ENCODE measurements around the gene EXOSC5. TPM values are rescaled to one million over a fixed set of nuclear protein-coding genes. Genes with fewer than 3 reads are reported as not detected.
A peak's percentile ranks its signal among the peaks of the same experiment; 100 is the strongest.

Gene EXOSC5
- total RNA-seq, 1 donor: 14.5 TPM

GRCh38 chr19:41442473-41443355 is 45.6 kb upstream of the EXOSC5 start, which contains the start of gene ERICH4:
TSS of gene ERICH4 (plus strand) at chr19:41443156. CDS start at chr19:41443170, 14 bp downstream.
- H3K4me1 ChIP-seq (ENCODE audit: insufficient read depth, low read length): peaks cover 5% of the 10 kb centered on the region
- peaks cover 3% of the 10 kb centered on the region for H3K36me3 ChIP-seq (ENCODE audit: insufficient read depth, low read length)
- H3K79me2 ChIP-seq (ENCODE audit: insufficient read depth, low read length): peaks cover 3% of the 10 kb centered on the region
- H3K4me2 ChIP-seq (ENCODE audit: insufficient read depth, low read length): no peak within 1 kb of the TSS
- H2AFZ ChIP-seq (ENCODE audit: low read length): no peak within 1 kb of the TSS
- no peaks in the 10 kb centered on the region for H3K9me3 ChIP-seq (ENCODE audit: low read depth, low read length)
- no peaks in the 10 kb centered on the region for H4K20me1 ChIP-seq (ENCODE audit: insufficient read depth, low read length)
- no peak within 1 kb of the TSS for H3K4me3 ChIP-seq (ENCODE audit: insufficient read depth, low read length)
- H3K27me3 ChIP-seq (ENCODE audit: insufficient read depth, low read length): peaks cover 4% of the 10 kb centered on the region
- DNase-seq (ENCODE audit: insufficient read length, low spot score, missing footprints): peak; percentile 26
- H3K27ac ChIP-seq (ENCODE audit: low read depth, low read length): no peak within 1 kb of the TSS
- no peak for TF ChIP-seq CTCF (IDR thresholded peaks at IDR 0.05; ENCODE audit: extremely low read depth, low read depth, low read length)

GRCh38 chr19:41441321-41441945 is 44.3 kb upstream of the EXOSC5 start:
- H2AFZ ChIP-seq (ENCODE audit: low read length): no peak overlapping the region
- H3K4me3 ChIP-seq (ENCODE audit: insufficient read depth, low read length): no peak overlapping the region
- peaks cover 5% of the 10 kb centered on the region for H3K4me1 ChIP-seq (ENCODE audit: insufficient read depth, low read length)
- peaks cover 3% of the 10 kb centered on the region for H3K27me3 ChIP-seq (ENCODE audit: insufficient read depth, low read length)
- H3K4me2 ChIP-seq (ENCODE audit: insufficient read depth, low read length): no peak overlapping the region
- no peak for DNase-seq (ENCODE audit: insufficient read length, low spot score, missing footprints)
- no peak for TF ChIP-seq CTCF (IDR thresholded peaks at IDR 0.05; ENCODE audit: extremely low read depth, low read depth, low read length)
- H3K79me2 ChIP-seq (ENCODE audit: insufficient read depth, low read length): peaks cover 3% of the 10 kb centered on the region
- H4K20me1 ChIP-seq (ENCODE audit: insufficient read depth, low read length): no peaks in the 10 kb centered on the region
- H3K36me3 ChIP-seq (ENCODE audit: insufficient read depth, low read length): peaks cover 6% of the 10 kb centered on the region
- H3K27ac ChIP-seq (ENCODE audit: low read depth, low read length): no peak overlapping the region
- no peaks in the 10 kb centered on the region for H3K9me3 ChIP-seq (ENCODE audit: low read depth, low read length)

DNA sequence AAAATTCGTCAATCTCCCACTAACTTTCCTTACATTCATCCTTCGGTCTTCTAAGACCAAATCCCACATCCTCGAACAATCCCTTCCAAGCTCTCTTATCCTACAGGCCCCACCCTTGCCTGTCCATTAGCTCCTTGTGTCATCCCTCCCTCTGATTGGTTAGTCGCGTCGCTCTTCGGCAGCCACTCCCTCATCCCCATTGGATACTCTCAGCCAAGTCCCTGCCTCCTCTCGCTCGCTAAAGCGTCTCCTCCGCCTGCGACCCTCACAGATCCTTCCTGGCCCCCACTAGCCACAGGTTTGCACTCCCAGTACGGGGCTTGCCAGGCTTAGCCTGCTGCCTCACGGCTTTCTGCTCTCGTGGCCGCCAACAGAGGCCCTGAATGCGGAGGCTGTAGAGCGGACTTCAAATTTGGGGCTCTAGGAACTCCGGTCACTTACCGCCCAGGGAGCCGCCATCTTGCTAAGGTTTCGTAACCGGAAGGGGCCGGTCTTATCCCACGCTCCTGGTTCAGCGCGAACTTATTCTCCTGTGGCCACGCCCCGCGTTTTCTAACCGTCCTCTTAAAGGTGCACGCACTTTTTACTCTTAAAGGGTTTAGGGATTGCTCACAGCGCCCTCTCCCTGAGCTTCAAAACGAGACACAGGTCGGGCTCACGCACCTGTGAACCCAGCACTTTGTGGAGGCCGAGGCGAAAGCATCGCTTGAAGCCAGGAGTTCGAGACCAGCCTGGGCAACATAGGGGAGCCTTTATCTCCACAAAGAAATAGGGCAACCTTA is 42.5 kb upstream of the EXOSC5 start, which contains the start of gene DMAC2:
Gene DMAC2 (minus strand): TSS at position 472 of the 782 bp plus-strand sequence. CDS start 13 bp downstream, at position 459.
- peak; percentile 99 for DNase-seq (ENCODE audit: insufficient read length, low spot score, missing footprints)
- Histone ChIP-seq H3K27ac (ENCODE audit: low read depth, low read length) (peak within 1 kb of the TSS; percentile 86), H3K27me3 (ENCODE audit: insufficient read depth, low read length) (no peaks in the 10 kb centered on the region), H3K4me2 (ENCODE audit: insufficient read depth, low read length) (peak within 1 kb of the TSS; percentile 92), H3K4me3 (ENCODE audit: insufficient read depth, low read length) (peak within 1 kb of the TSS; percentile 88), H3K9me3 (ENCODE audit: low read depth, low read length) (no peaks in the 10 kb centered on the region), H3K36me3 (ENCODE audit: insufficient read depth, low read length) (peaks cover 10% of the 10 kb centered on the region), H3K79me2 (ENCODE audit: insufficient read depth, low read length) (peaks cover 3% of the 10 kb centered on the region), H3K4me1 (ENCODE audit: insufficient read depth, low read length) (peaks cover 5% of the 10 kb centered on the region), H2AFZ (ENCODE audit: low read length) (peak within 1 kb of the TSS; percentile 99), H4K20me1 (ENCODE audit: insufficient read depth, low read length) (no peaks in the 10 kb centered on the region)
- TF ChIP-seq CTCF (IDR thresholded peaks at IDR 0.05; ENCODE audit: extremely low read depth, low read depth, low read length): peak; percentile 45
